Choroid plexus epithelial cell (primary cell): Measurements from ENCODE around the gene SNTG2.

Source experiments
- DNase-seq: peaks from one replicate; pipeline ENCODE4 v3.0.0-alpha.2; 2010; ENCODE audit warnings: low read depth
- H3K4me3 ChIP-seq: 2 replicates; pipeline ENCODE4 v1.5.1; 2011; ENCODE audit warnings: low read depth, mild to moderate bottlenecking, control low read depth, low read length, moderate library complexity
- TF ChIP-seq, protein P1 (sequence below): conservative IDR thresholded peaks from 2 replicates; pipeline ENCODE4 v1.5.1; 2011; ENCODE audit warnings: low read depth, mild to moderate bottlenecking, control low read depth, inconsistent platforms, low read length, moderate library complexity

Gene SNTG2

GRCh38 chr2:1070601-1071000 lies 120.0 kb downstream of the SNTG2 start:
- no peak overlapping the region for H3K4me3 ChIP-seq
- TF ChIP-seq, protein P1, sequence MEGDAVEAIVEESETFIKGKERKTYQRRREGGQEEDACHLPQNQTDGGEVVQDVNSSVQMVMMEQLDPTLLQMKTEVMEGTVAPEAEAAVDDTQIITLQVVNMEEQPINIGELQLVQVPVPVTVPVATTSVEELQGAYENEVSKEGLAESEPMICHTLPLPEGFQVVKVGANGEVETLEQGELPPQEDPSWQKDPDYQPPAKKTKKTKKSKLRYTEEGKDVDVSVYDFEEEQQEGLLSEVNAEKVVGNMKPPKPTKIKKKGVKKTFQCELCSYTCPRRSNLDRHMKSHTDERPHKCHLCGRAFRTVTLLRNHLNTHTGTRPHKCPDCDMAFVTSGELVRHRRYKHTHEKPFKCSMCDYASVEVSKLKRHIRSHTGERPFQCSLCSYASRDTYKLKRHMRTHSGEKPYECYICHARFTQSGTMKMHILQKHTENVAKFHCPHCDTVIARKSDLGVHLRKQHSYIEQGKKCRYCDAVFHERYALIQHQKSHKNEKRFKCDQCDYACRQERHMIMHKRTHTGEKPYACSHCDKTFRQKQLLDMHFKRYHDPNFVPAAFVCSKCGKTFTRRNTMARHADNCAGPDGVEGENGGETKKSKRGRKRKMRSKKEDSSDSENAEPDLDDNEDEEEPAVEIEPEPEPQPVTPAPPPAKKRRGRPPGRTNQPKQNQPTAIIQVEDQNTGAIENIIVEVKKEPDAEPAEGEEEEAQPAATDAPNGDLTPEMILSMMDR, result no peak
- DNase-seq, result no peak

- DNase-seq, result no peak
- no peak overlapping the region for H3K4me3 ChIP-seq
- TF ChIP-seq, protein P1, result no peak
These were observed 121.0 kb downstream of the SNTG2 start for GRCh38 chr2:1071650-1072049.

DNA sequence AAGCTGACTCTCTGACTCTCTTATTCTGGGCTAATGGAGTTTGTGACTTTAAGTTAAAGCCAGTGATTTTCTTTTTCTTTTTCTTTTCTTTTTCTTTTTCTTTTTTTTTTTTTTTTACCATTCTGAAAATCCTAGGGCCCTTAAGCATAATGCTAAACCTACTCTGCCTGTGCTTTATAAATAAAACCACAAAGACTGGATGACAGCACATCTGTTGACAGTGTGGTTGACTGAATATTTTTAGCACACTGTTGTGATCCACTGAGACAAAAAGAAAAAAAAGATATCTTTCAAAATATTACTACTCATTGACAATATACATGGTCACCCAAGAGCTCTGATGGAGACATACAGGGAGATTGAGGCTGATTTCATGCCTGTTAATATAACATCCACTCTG lies 121.6 kb downstream of the SNTG2 start:
- no peak overlapping the region for H3K4me3 ChIP-seq
- TF ChIP-seq, protein P1, result no peak
- no peak for DNase-seq

DNA sequence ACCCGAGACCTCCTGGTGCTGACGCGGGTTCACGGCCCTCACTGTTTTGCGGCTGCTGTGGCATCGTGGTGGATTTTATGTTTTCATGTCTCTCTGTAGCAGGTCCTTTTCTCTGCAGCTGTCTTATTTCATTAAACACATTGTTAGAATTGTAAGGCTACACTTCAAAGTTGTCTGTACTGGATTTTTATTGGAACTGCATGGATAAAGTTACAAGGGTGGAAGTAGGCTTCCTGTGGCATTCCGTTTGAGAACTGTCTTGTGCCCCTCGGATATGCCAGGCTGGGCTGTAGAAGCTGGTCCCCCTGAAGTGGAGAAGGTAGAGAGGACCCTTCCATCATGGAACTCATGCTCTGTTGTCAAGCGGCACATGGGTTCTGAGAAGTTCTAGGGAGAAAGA lies 127.3 kb downstream of the SNTG2 start:
- TF ChIP-seq, protein P1, result no peak
- no peak for DNase-seq
- no peak overlapping the region for H3K4me3 ChIP-seq

DNA sequence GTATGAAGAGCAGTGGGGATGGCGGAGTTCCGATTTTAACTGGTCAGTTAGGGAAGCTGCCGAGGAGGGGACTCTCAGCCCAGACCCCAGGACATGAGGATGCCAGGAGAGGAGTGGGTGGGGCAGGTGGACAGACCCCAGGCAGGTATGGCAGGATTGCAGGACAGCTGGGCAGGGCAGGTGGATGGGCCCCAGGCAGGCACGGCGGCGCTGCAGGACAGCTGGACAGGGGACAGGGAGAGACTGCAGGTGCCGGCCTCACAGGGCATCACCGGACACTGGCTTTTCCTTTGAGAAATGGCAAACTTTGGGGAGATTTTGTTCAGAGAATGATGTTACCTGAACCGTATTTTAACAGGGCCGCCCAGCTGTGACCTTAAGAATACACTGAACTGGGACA lies 127.7 kb downstream of the SNTG2 start:
- TF ChIP-seq, protein P1, result no peak
- H3K4me3 ChIP-seq, result no peak overlapping the region
- no peak for DNase-seq

- H3K4me3 ChIP-seq, result no peak overlapping the region
- no peak for DNase-seq
- TF ChIP-seq, protein P1, result no peak
These were observed 129.5 kb downstream of the SNTG2 start for GRCh38 chr2:1079873-1080799.
